Left forelimb (tissue), 1 donor: ENCODE results near the gene SYNDIG1.

ENCODE experiments used
- DNase-seq: peaks from one replicate; pipeline ENCODE4 v3.0.0-alpha.2; 2018; ENCODE audit warnings: low spot score

The SYNDIG1 gene

GRCh38 chr20:24630486-24631172, 161.2 kb downstream of the SYNDIG1 start:
- no peak for DNase-seq

- no peak for DNase-seq
These were observed 161.7 kb downstream of the SYNDIG1 start for GRCh38 chr20:24631173-24631505.

GRCh38 chr20:24632581-24632980, 163.2 kb downstream of the SYNDIG1 start:
- DNase-seq = no peak

- DNase-seq = no peak
These were observed 163.6 kb downstream of the SYNDIG1 start for GRCh38 chr20:24633026-24633425.

GRCh38 chr20:24633521-24633920, 164.1 kb downstream of the SYNDIG1 start:
- no peak for DNase-seq

- no peak for DNase-seq
These were observed 165.4 kb downstream of the SYNDIG1 start for GRCh38 chr20:24634855-24635254.

GRCh38 chr20:24636626-24637025, 167.2 kb downstream of the SYNDIG1 start:
- DNase-seq = no peak

- no peak for DNase-seq
These were observed 167.7 kb downstream of the SYNDIG1 start for GRCh38 chr20:24637087-24637486.

- no peak for DNase-seq
These were observed 168.5 kb downstream of the SYNDIG1 start for GRCh38 chr20:24637941-24638340.

- peak; percentile 36 for DNase-seq
These were observed 169.4 kb downstream of the SYNDIG1 start for GRCh38 chr20:24638591-24639548.

- DNase-seq = no peak
These were observed 170.8 kb downstream of the SYNDIG1 start for GRCh38 chr20:24640276-24640675.

- no peak for DNase-seq
These were observed 171.3 kb downstream of the SYNDIG1 start for GRCh38 chr20:24640686-24641085.

- no peak for DNase-seq
These were observed 174.6 kb downstream of the SYNDIG1 start for GRCh38 chr20:24643731-24644626.

- no peak for DNase-seq
These were observed 176.9 kb downstream of the SYNDIG1 start for GRCh38 chr20:24646321-24646720.

- DNase-seq = no peak
These were observed 178.3 kb downstream of the SYNDIG1 start for GRCh38 chr20:24647713-24648112.

- no peak for DNase-seq
These were observed 179.1 kb downstream of the SYNDIG1 start for GRCh38 chr20:24648481-24648880.

- DNase-seq = no peak
These were observed 179.5 kb downstream of the SYNDIG1 start for GRCh38 chr20:24648919-24649318.

GRCh38 chr20:24649787-24650490, 180.5 kb downstream of the SYNDIG1 start:
- DNase-seq = no peak

- no peak for DNase-seq
These were observed 181.9 kb downstream of the SYNDIG1 start for GRCh38 chr20:24651171-24651975.

- no peak for DNase-seq
These were observed 182.5 kb downstream of the SYNDIG1 start for GRCh38 chr20:24651976-24652345.

GRCh38 chr20:24653306-24653705, 183.9 kb downstream of the SYNDIG1 start:
- DNase-seq = no peak
